GM06990 (cell line): ENCODE results near the gene RHOT1.
A peak's percentile ranks its signal among the peaks of the same experiment; 100 is the strongest.
"Not testable (repeated sequence)": the region's sequence is repeated elsewhere in the genome, so short reads cannot be mapped to it uniquely, and the experiment has no call there.

Experiments used
- DNase-seq: peaks from one replicate; pipeline ENCODE4 v3.0.0-alpha.2; 2011; ENCODE audit not compliant: insufficient read length; ENCODE audit errors: extremely low read depth
- H3K27me3 ChIP-seq: replicated peaks from 2 replicates; pipeline ENCODE4 v1.6.0; 2011; ENCODE audit warnings: low read length; ENCODE audit not compliant: control insufficient read depth, insufficient read depth
- H3K36me3 ChIP-seq: 2 replicates; pipeline ENCODE4 v1.5.1; 2011; ENCODE audit warnings: low read length; ENCODE audit not compliant: control insufficient read depth, insufficient read depth
- H3K4me3 ChIP-seq: replicated peaks from 2 replicates; pipeline ENCODE4 v1.5.1; 2011; ENCODE audit warnings: low read depth, mild to moderate bottlenecking, control low read depth, low read length
- TF ChIP-seq, protein P1 (sequence below): IDR thresholded peaks from 2 replicates; pipeline ENCODE4 v1.5.1; 2011; ENCODE audit warnings: low read length, control low read depth, mild to moderate bottlenecking, inconsistent platforms; ENCODE audit not compliant: insufficient read depth, poor library complexity, severe bottlenecking

The RHOT1 gene

DNA sequence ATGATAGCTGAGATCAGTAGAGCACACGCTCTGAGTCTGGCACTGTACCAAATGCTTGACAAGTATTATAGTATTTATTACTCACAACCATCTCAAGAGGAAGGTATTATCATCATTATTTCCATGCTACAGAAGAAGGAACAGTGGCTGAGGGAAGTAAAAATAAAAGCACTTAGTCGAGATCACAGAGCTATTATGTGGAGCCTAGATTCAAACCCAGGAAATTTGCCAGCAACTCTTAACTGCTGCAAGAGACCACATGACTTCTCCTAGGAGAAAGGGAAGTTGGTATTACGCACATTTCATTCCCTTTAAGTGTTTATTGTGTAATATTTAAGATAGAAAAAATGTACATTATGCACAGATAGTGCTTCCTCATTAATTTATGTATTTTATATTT, 1.0 kb upstream of the RHOT1 start:
- DNase-seq = no peak
- no peaks in the 10 kb centered on the region for H3K36me3 ChIP-seq

DNA sequence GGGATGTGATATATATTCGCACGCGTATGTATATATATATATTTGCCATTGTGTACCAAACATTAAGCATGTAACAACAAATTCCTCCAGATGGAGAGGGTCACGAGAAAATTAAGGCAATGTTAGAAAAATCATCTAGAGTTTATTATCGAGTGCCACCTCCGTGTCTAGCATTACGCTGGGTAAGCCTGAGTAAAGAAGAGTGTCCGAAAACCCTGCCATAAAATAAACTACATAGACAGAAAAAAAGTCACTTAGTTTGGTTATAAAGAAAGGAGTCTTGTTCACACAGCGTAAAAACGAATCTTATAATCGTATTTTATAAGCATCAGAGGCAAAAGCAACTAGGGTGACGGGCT, 644 bp upstream of the RHOT1 start:
- TF ChIP-seq, protein P1, sequence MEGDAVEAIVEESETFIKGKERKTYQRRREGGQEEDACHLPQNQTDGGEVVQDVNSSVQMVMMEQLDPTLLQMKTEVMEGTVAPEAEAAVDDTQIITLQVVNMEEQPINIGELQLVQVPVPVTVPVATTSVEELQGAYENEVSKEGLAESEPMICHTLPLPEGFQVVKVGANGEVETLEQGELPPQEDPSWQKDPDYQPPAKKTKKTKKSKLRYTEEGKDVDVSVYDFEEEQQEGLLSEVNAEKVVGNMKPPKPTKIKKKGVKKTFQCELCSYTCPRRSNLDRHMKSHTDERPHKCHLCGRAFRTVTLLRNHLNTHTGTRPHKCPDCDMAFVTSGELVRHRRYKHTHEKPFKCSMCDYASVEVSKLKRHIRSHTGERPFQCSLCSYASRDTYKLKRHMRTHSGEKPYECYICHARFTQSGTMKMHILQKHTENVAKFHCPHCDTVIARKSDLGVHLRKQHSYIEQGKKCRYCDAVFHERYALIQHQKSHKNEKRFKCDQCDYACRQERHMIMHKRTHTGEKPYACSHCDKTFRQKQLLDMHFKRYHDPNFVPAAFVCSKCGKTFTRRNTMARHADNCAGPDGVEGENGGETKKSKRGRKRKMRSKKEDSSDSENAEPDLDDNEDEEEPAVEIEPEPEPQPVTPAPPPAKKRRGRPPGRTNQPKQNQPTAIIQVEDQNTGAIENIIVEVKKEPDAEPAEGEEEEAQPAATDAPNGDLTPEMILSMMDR = no peak
- H3K4me3 ChIP-seq = peak overlapping the region; percentile 63
- no peaks in the 10 kb centered on the region for H3K36me3 ChIP-seq
- H3K27me3 ChIP-seq = no peaks in the 10 kb centered on the region
- DNase-seq = no peak

More for the DNA sequence above, 1.0 kb upstream of the RHOT1 start:
- TF ChIP-seq, protein P1 = no peak
- no peaks in the 10 kb centered on the region for H3K27me3 ChIP-seq
- peak overlapping the region; percentile 63 for H3K4me3 ChIP-seq

DNA sequence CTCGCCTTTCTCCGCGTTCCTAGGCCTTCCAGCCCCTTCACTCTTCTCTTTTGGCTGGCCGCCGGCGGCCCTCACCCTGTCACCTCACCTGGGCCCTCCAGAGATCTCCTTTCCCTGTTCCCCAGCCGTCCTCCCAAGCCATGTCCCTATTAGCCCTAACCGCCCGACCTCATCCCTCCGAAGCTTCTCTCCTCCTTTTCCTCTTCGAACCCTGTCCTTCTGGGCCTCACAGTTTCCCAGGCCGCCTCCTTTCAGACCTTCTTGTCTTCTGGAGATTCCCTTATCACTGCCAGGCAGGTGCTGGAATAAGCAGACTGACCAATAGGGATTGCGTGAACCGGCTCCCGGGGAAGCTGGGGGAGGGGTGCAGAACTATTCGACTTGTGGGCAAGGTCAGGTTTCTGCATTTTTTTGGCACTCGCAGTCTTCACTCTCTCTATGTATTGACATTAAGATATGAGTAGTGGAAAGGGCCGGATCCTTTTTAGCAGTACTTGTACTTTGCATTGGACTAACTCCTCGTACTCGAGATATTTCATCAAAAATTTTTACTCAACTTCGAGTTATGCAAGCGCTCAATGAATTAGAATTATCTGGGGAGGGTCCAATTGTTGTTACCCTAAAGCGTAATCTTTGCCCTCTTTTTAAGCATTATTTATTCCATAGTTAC, 690 bp downstream of the RHOT1 start:
- Histone ChIP-seq H3K27me3 (no peaks in the 10 kb centered on the region), H3K4me3 (peak overlapping the region; percentile 79), H3K36me3 (no peaks in the 10 kb centered on the region)
- no peak for DNase-seq
- TF ChIP-seq, protein P1 = no peak

DNA sequence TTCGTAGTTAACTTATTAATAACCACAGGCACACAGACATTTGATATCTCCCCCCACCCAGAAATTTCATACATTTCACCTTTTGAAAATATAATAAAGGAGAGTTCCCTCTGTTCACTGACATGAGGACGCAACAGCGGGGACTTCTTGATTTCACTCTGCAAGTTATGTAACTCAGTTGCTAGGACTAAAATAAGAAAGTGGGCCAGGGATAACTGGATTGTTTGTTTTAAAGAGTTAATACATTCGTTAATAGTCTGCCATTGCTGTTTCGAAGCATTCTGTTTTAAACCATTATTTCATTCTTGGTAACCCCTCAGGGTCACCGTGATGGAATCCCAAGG, 1.2 kb downstream of the RHOT1 start:
- DNase-seq = no peak
- TF ChIP-seq, protein P1 = no peak
- H3K27me3 ChIP-seq = no peaks in the 10 kb centered on the region
- no peaks in the 10 kb centered on the region for H3K36me3 ChIP-seq
- peak overlapping the region; percentile 79 for H3K4me3 ChIP-seq

DNA sequence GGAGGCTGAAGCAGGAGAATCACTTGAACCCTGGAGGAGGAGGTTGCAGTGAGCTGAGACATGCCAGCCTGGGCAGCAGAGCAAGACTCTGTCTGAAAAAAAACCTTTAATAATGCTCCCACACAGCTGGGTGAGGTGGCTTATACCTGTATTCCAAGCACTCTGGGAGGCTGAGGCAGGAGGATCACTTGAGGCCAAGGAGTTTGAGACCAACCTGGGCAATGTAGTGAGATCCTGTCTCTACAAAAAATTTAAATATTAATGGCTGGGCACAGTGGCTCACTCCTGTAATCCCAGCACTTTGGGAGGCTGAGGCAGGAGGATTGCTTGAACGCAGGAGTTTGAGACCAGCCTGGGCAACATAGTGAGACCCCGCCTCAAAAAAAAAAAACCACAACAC, 2.1 kb downstream of the RHOT1 start:
- not testable (repeated sequence) for H3K27me3 ChIP-seq, DNase-seq, H3K36me3 ChIP-seq, H3K4me3 ChIP-seq

DNA sequence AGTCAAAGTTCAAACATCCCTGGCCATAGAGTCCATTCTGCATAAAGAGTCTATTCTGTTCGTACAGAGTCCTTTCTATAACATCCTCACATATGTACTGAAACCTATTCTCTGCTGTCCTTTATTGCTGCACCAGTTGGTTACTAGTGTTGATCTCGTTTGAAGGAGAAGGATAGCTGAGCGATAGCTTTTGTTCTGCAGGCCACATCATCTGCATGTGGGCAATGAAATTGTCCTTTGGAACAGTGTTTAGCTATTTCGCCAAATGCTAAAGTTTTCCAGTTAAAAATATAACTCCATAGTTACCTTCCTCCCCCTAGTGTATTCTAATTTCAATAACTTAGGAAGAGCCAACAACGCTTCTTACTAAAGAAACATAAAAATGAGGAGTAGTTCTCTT, 6.0 kb downstream of the RHOT1 start:
- H3K36me3 ChIP-seq = no peaks in the 10 kb centered on the region
- no peak overlapping the region for H3K4me3 ChIP-seq
- TF ChIP-seq, protein P1 = no peak
- DNase-seq = no peak
- H3K27me3 ChIP-seq = no peaks in the 10 kb centered on the region
